ENCODE data around the gene MOSMO.

DNA sequence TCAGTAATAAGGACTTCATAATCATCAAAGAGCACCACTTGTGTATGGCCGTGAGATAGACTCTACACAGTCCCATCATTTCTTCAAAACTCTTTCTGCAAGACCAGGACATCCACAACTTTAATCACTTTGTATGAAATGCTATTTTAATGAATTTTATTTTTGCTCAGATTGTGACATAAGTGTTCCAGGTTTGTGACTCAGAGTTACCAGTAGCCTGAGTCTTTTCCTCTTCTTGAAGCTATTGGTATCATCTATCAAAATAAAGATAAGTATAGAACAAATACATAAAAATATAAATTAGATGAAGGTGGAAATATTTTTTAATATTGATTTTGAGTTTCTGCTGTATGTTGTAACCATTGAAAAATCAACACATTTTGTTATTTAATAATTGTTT is 67.9 kb downstream of the MOSMO start:
- TF ChIP-seq, protein P1, sequence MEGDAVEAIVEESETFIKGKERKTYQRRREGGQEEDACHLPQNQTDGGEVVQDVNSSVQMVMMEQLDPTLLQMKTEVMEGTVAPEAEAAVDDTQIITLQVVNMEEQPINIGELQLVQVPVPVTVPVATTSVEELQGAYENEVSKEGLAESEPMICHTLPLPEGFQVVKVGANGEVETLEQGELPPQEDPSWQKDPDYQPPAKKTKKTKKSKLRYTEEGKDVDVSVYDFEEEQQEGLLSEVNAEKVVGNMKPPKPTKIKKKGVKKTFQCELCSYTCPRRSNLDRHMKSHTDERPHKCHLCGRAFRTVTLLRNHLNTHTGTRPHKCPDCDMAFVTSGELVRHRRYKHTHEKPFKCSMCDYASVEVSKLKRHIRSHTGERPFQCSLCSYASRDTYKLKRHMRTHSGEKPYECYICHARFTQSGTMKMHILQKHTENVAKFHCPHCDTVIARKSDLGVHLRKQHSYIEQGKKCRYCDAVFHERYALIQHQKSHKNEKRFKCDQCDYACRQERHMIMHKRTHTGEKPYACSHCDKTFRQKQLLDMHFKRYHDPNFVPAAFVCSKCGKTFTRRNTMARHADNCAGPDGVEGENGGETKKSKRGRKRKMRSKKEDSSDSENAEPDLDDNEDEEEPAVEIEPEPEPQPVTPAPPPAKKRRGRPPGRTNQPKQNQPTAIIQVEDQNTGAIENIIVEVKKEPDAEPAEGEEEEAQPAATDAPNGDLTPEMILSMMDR (IDR thresholded peaks at IDR 0.05; ENCODE audit: low read depth, low read length, poor library complexity, severe bottlenecking) = no peak
- TF ChIP-seq EZH2phosphoT487 (IDR thresholded peaks at IDR 0.05; ENCODE audit: borderline replicate concordance, low read length) = no peak
